OCI-LY1 (cell line): ENCODE measurements around the gene SDR39U1.

Source experiments
- H2AFZ ChIP-seq: fragments of 200-600 bp; sonication (generic), shearing (Covaris generic); 2 replicates; pipeline ENCODE4 v1.6.0; 2014; ENCODE audit warnings: antibody characterized with exemption, mild to moderate bottlenecking, low read length
- H3F3A ChIP-seq: fragments of 200-600 bp; sonication (generic), shearing (Covaris generic); 2 replicates; pipeline ENCODE4 v1.6.0; 2014; ENCODE audit warnings: mild to moderate bottlenecking, antibody characterized with exemption, low read length, moderate library complexity; ENCODE audit not compliant: insufficient read depth
- H3K27ac ChIP-seq: fragments of 200-600 bp; sonication (generic); 2 replicates; pipeline ENCODE4 v1.5.1; 2014; ENCODE audit warnings: low read length, mixed run types, mild to moderate bottlenecking, low read depth; ENCODE audit not compliant: poor library complexity, severe bottlenecking
- H3K27me3 ChIP-seq: fragments of 200-600 bp; sonication (generic); 2 replicates; pipeline ENCODE4 v1.6.0; 2014; ENCODE audit warnings: antibody characterized with exemption, mild to moderate bottlenecking, low read length, moderate library complexity; ENCODE audit not compliant: insufficient read depth
- H3K36me3 ChIP-seq: fragments of 200-600 bp; sonication (generic); 2 replicates; pipeline ENCODE4 v1.6.1; 2014; ENCODE audit warnings: mild to moderate bottlenecking, antibody characterized with exemption, low read length, moderate library complexity, mixed read lengths; ENCODE audit not compliant: insufficient read depth
- H3K4me1 ChIP-seq: fragments of 200-600 bp; sonication (generic); 2 replicates; pipeline ENCODE4 v1.5.1; 2014; ENCODE audit warnings: mild to moderate bottlenecking, low read length, moderate library complexity; ENCODE audit not compliant: insufficient read depth, severe bottlenecking
- H3K4me2 ChIP-seq: fragments of 200-600 bp; sonication (generic), shearing (Covaris generic); 2 replicates; pipeline ENCODE4 v1.6.1; 2014; ENCODE audit warnings: low read length
- H3K4me3 ChIP-seq: fragments of 200-600 bp; sonication (generic); 2 replicates; pipeline ENCODE4 v1.5.1; 2014; ENCODE audit warnings: low read length, low read depth, mild to moderate bottlenecking, mixed read lengths; ENCODE audit not compliant: poor library complexity, severe bottlenecking
- H3K79me2 ChIP-seq: fragments of 200-600 bp; shearing (Covaris generic); 2 replicates; pipeline ENCODE4 v1.6.1; 2016; ENCODE audit warnings: mixed run types, low read length, mixed read lengths; ENCODE audit not compliant: insufficient read depth
- H3K9ac ChIP-seq: fragments of 200-600 bp; sonication (generic), shearing (Covaris generic); 2 replicates; pipeline ENCODE4 v1.6.1; 2014; ENCODE audit warnings: mild to moderate bottlenecking, low read length, mixed read lengths
- H3K9me2 ChIP-seq: fragments of 200-600 bp; sonication (generic), shearing (Covaris generic); 2 replicates; pipeline ENCODE4 v1.6.1; 2014; ENCODE audit warnings: low read depth, mild to moderate bottlenecking, low read length, mixed read lengths
- H3K9me3 ChIP-seq: fragments of 200-600 bp; shearing (Covaris generic); 2 replicates; pipeline ENCODE4 v1.6.1; 2014; ENCODE audit warnings: low read length, mixed read lengths
- H4K20me1 ChIP-seq: fragments of 200-600 bp; sonication (generic), shearing (Covaris generic); 2 replicates; pipeline ENCODE4 v1.6.0; 2016; ENCODE audit warnings: mild to moderate bottlenecking, low read length; ENCODE audit not compliant: insufficient read depth
- EZH2 ChIP-seq: fragments of 200-600 bp; sonication (generic), shearing (Covaris generic); IDR thresholded peaks from 2 replicates; pipeline ENCODE4 v1.8.0; 2017; ENCODE audit warnings: borderline replicate concordance, mixed run types, mild to moderate bottlenecking, antibody characterized with exemption, low read length, moderate library complexity, mixed read lengths
- TF ChIP-seq, protein P1 (sequence below): fragments of 200-600 bp; sonication (generic), shearing (Covaris generic); IDR thresholded peaks from 2 replicates; pipeline ENCODE4 v1.5.1; 2017; ENCODE audit warnings: mild to moderate bottlenecking, antibody characterized with exemption, low read length, moderate library complexity, mixed read lengths

The SDR39U1 gene

DNA sequence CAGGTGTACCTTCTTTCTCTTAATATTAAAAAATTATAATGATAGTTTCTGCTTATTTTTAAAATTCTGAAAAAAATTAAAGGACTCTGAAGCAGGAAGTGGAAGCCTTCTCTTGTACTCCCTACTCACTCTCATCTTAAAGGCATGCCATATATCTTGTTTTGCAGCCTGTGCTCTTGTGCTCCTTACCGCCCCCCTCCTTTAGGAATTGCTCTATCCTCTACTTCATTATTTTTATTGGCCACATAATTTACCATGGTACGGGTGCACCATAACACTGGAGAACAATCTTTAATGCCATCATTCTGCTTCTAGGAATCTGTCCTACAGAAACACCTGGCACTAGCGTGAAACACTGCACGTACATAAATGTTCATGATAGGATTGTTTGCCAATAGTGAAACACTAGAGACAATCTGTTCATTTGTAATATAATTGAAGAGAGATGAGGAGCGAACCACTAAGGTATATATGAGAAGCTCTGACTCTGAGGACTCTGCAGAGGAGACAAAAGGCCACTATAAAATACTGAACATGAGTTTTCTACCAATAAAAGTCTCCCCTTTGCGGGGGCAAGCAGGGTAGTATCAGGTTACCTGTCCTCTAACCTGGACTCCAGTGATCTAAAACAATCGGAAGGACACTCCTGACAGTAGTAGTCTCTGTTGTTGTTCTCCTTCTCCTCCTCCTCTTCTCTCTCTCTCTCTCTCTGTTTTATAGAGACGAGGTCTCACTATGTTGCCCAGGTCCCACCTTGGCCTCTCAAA is 50.1 kb downstream of the SDR39U1 start:
- TF ChIP-seq, protein P1, sequence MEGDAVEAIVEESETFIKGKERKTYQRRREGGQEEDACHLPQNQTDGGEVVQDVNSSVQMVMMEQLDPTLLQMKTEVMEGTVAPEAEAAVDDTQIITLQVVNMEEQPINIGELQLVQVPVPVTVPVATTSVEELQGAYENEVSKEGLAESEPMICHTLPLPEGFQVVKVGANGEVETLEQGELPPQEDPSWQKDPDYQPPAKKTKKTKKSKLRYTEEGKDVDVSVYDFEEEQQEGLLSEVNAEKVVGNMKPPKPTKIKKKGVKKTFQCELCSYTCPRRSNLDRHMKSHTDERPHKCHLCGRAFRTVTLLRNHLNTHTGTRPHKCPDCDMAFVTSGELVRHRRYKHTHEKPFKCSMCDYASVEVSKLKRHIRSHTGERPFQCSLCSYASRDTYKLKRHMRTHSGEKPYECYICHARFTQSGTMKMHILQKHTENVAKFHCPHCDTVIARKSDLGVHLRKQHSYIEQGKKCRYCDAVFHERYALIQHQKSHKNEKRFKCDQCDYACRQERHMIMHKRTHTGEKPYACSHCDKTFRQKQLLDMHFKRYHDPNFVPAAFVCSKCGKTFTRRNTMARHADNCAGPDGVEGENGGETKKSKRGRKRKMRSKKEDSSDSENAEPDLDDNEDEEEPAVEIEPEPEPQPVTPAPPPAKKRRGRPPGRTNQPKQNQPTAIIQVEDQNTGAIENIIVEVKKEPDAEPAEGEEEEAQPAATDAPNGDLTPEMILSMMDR, result peak; percentile 24; the same call in 1 of the 2 replicates
- no peak for TF ChIP-seq EZH2
- H3K4me3 ChIP-seq, result no peak overlapping the region

DNA sequence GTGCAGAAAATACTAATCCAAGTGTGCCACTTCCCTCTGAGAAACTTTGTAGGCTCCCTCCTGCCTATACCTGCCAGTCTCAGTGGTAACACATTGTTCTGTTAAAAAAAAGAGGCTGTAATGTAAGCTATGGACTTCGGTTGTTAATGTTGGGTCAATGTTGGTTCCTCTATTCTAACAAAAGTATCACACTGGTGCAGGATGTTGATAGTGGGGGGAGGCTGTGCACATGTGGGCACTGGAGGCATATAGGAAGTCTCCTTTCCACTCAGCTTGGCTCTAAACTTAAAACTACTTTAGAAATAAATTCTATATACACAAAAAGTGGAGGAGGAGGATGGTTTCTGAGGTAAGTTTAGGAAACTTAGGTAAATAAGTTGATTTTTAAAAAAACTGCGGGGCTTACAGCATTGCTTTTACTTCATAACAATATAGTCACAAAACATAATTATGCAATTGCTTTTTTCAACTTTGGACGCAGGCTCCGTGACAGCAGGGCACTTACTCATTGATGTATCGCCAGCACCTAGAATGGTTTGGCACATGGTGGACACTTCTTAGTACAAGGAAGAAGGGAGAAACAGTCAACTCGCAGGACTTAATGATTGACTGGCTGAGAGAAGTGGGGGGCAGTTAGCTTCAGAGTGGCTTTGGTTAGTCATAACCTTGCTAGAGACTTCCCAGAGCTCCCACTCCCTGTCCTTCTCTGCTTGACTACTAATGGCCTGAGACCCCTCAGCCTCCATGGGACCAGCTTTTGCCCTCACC is 51.7 kb downstream of the SDR39U1 start:
- peaks cover 8% of the 10 kb centered on the region; the same call in 1 of the 2 replicates for H3K27me3 ChIP-seq
- peaks cover 35% of the 10 kb centered on the region for H3K4me1 ChIP-seq
- no peak overlapping the region for H2AFZ ChIP-seq
- no peak overlapping the region for H3K9ac ChIP-seq
- TF ChIP-seq, protein P1, result no peak
- TF ChIP-seq EZH2, result no peak
- no peaks in the 10 kb centered on the region for H4K20me1 ChIP-seq
- H3K27ac ChIP-seq, result no peak overlapping the region
- H3K79me2 ChIP-seq, result no peaks in the 10 kb centered on the region
- H3K4me3 ChIP-seq, result no peak overlapping the region
- no peaks in the 10 kb centered on the region for H3K9me2 ChIP-seq
- H3K9me3 ChIP-seq, result no peaks in the 10 kb centered on the region
- H3F3A ChIP-seq, result no peaks in the 10 kb centered on the region
- no peaks in the 10 kb centered on the region for H3K36me3 ChIP-seq
- H3K4me2 ChIP-seq, result peak overlapping the region; percentile 7; the same call in 1 of the 2 replicates

More for the DNA sequence above, 50.1 kb downstream of the SDR39U1 start:
- Histone ChIP-seq H3K27me3 (peaks cover 8% of the 10 kb centered on the region; the same call in 1 of the 2 replicates), H2AFZ (no peak overlapping the region), H3K9me3 (no peaks in the 10 kb centered on the region), H3K9me2 (no peaks in the 10 kb centered on the region), H3K9ac (no peak overlapping the region; the same call in 1 of the 2 replicates), H3K4me1 (peaks cover 35% of the 10 kb centered on the region), H3K79me2 (no peaks in the 10 kb centered on the region), H3K36me3 (no peaks in the 10 kb centered on the region), H3K4me2 (0 out of 2 replicates have a peak overlapping the region, but pooled peaks have one; percentile 31), H3F3A (no peaks in the 10 kb centered on the region), H3K27ac (no peak overlapping the region), H4K20me1 (no peaks in the 10 kb centered on the region)
